ENCODE data around the gene KATNB1.

Gene KATNB1

GRCh38 chr16:57749856-57750452, 14.4 kb downstream of the KATNB1 start:
- H3K27me3 ChIP-seq (replicated peaks in 2 of 5; ENCODE audit: control insufficient read depth in 4 of 5, insufficient read depth in 5 of 5, low read length in 4 of 5), result no peaks in the 10 kb centered on the region
- ChIA-PET POLR2A (interaction anchor here (0.6 kb wide), 1 partner anchor 426 kb away, joined by 3 read pairs; no protein-coding TSS in a partner anchor), CTCF (no interaction called here)
- no peaks in the 10 kb centered on the region for H3K9me3 ChIP-seq (ENCODE audit: control extremely low read depth in 1 of 5, control insufficient read depth in 4 of 5, insufficient read depth in 2 of 5, low read depth in 1 of 5, low read length in 4 of 5)
- no peak for DNase-seq
- no peak overlapping the region for H3K27ac ChIP-seq (ENCODE audit: insufficient read depth in 1 of 2, low read depth in 1 of 2, low read length in 2 of 2, poor library complexity in 1 of 2, severe bottlenecking in 2 of 2)
- no peaks in the 10 kb centered on the region for H3K4me1 ChIP-seq (ENCODE audit: control extremely low read depth in 1 of 4, control insufficient read depth in 4 of 4, insufficient read depth in 4 of 4, low read length in 3 of 4)
- 100% methylated on average over 2 of the region's 5 CpGs for WGBS (ENCODE audit: insufficient coverage)
- H3K4me3 ChIP-seq (ENCODE audit: control insufficient read depth in 1 of 7, extremely low read depth in 1 of 7, insufficient read depth in 4 of 7, low read depth in 2 of 7, low read length in 6 of 7), result no peak overlapping the region
- peaks cover 0 to 83% (median 58%) of the 10 kb centered on the region in 4 experiments for H3K36me3 ChIP-seq (ENCODE audit: control insufficient read depth in 4 of 4, insufficient read depth in 4 of 4, low read length in 3 of 4)

GRCh38 chr16:57750796-57751538, 15.4 kb downstream of the KATNB1 start:
- POLR2A ChIA-PET, result interaction anchor here (0.6 kb wide), 1 partner anchor 425 kb away, joined by 3 read pairs; no protein-coding TSS in a partner anchor
- Histone ChIP-seq H3K4me1 (ENCODE audit: control extremely low read depth in 1 of 4, control insufficient read depth in 4 of 4, insufficient read depth in 4 of 4, low read length in 3 of 4) (no peaks in the 10 kb centered on the region), H3K9me3 (ENCODE audit: control extremely low read depth in 1 of 5, control insufficient read depth in 4 of 5, insufficient read depth in 2 of 5, low read depth in 1 of 5, low read length in 4 of 5) (no peaks in the 10 kb centered on the region), H3K27me3 (replicated peaks in 2 of 5; ENCODE audit: control insufficient read depth in 4 of 5, insufficient read depth in 5 of 5, low read length in 4 of 5) (no peaks in the 10 kb centered on the region), H3K36me3 (ENCODE audit: control insufficient read depth in 4 of 4, insufficient read depth in 4 of 4, low read length in 3 of 4) (peaks cover 0 to 87% (median 64%) of the 10 kb centered on the region in 4 experiments), H3K27ac (ENCODE audit: insufficient read depth in 1 of 2, low read depth in 1 of 2, low read length in 2 of 2, poor library complexity in 1 of 2, severe bottlenecking in 2 of 2) (no peak overlapping the region), H3K4me3 (ENCODE audit: control insufficient read depth in 1 of 7, extremely low read depth in 1 of 7, insufficient read depth in 4 of 7, low read depth in 2 of 7, low read length in 6 of 7) (no peak overlapping the region)
- DNase-seq, result no peak
- CTCF ChIA-PET, result interaction anchor here (1.0 to 1.1 kb wide), 2 partner anchors 16 to 160 kb away, joined by 3 read pairs; no protein-coding TSS in a partner anchor
- 93% methylated on average over 21 of the region's 24 CpGs for WGBS (ENCODE audit: insufficient coverage)

GRCh38 chr16:57751539-57752202, 16.1 kb downstream of the KATNB1 start:
- no peak overlapping the region for H3K4me3 ChIP-seq (ENCODE audit: control insufficient read depth in 1 of 7, extremely low read depth in 1 of 7, insufficient read depth in 4 of 7, low read depth in 2 of 7, low read length in 6 of 7)
- H3K9me3 ChIP-seq (ENCODE audit: control extremely low read depth in 1 of 5, control insufficient read depth in 4 of 5, insufficient read depth in 2 of 5, low read depth in 1 of 5, low read length in 4 of 5), result no peaks in the 10 kb centered on the region
- DNase-seq, result no peak
- H3K4me1 ChIP-seq (ENCODE audit: control extremely low read depth in 1 of 4, control insufficient read depth in 4 of 4, insufficient read depth in 4 of 4, low read length in 3 of 4), result no peaks in the 10 kb centered on the region
- no peaks in the 10 kb centered on the region for H3K27me3 ChIP-seq (replicated peaks in 2 of 5; ENCODE audit: control insufficient read depth in 4 of 5, insufficient read depth in 5 of 5, low read length in 4 of 5)
- no peak overlapping the region for H3K27ac ChIP-seq (ENCODE audit: insufficient read depth in 1 of 2, low read depth in 1 of 2, low read length in 2 of 2, poor library complexity in 1 of 2, severe bottlenecking in 2 of 2)
- POLR2A ChIA-PET, result no interaction called here
- CTCF ChIA-PET, result interaction anchor here (1.0 to 1.4 kb wide), 3 partner anchors 15 to 176 kb away, joined by 3 read pairs; no protein-coding TSS in a partner anchor
- 95% methylated on average over 23 of the region's 26 CpGs for WGBS (ENCODE audit: insufficient coverage)
- peaks cover 0 to 92% (median 68%) of the 10 kb centered on the region in 4 experiments for H3K36me3 ChIP-seq (ENCODE audit: control insufficient read depth in 4 of 4, insufficient read depth in 4 of 4, low read length in 3 of 4)

GRCh38 chr16:57752203-57752580, 16.6 kb downstream of the KATNB1 start:
- H3K9me3 ChIP-seq (ENCODE audit: control extremely low read depth in 1 of 5, control insufficient read depth in 4 of 5, insufficient read depth in 2 of 5, low read depth in 1 of 5, low read length in 4 of 5), result no peaks in the 10 kb centered on the region
- H3K4me3 ChIP-seq (ENCODE audit: control insufficient read depth in 1 of 7, extremely low read depth in 1 of 7, insufficient read depth in 4 of 7, low read depth in 2 of 7, low read length in 6 of 7), result no peak overlapping the region
- no peak for DNase-seq
- H3K4me1 ChIP-seq (ENCODE audit: control extremely low read depth in 1 of 4, control insufficient read depth in 4 of 4, insufficient read depth in 4 of 4, low read length in 3 of 4), result peaks cover 0 to under 1% (median 0%) of the 10 kb centered on the region in 4 experiments
- 100% methylated on average over 6 of the region's 6 CpGs for WGBS (ENCODE audit: insufficient coverage)
- H3K27ac ChIP-seq (ENCODE audit: insufficient read depth in 1 of 2, low read depth in 1 of 2, low read length in 2 of 2, poor library complexity in 1 of 2, severe bottlenecking in 2 of 2), result no peak overlapping the region
- peaks cover 0 to 92% (median 69%) of the 10 kb centered on the region in 4 experiments for H3K36me3 ChIP-seq (ENCODE audit: control insufficient read depth in 4 of 4, insufficient read depth in 4 of 4, low read length in 3 of 4)
- no peaks in the 10 kb centered on the region for H3K27me3 ChIP-seq (replicated peaks in 2 of 5; ENCODE audit: control insufficient read depth in 4 of 5, insufficient read depth in 5 of 5, low read length in 4 of 5)
- ChIA-PET CTCF (interaction anchor here (1.0 to 1.4 kb wide), 3 partner anchors 15 to 176 kb away, joined by 3 read pairs; no protein-coding TSS in a partner anchor), POLR2A (no interaction called here)

- Histone ChIP-seq H3K4me1 (ENCODE audit: control extremely low read depth in 1 of 4, control insufficient read depth in 4 of 4, insufficient read depth in 4 of 4, low read length in 3 of 4) (peaks cover 0 to 5% (median 0%) of the 10 kb centered on the region in 4 experiments), H3K27me3 (replicated peaks in 2 of 5; ENCODE audit: control insufficient read depth in 4 of 5, insufficient read depth in 5 of 5, low read length in 4 of 5) (no peaks in the 10 kb centered on the region), H3K36me3 (ENCODE audit: control insufficient read depth in 4 of 4, insufficient read depth in 4 of 4, low read length in 3 of 4) (peaks cover 0 to 91% (median 69%) of the 10 kb centered on the region in 4 experiments), H3K27ac (ENCODE audit: insufficient read depth in 1 of 2, low read depth in 1 of 2, low read length in 2 of 2, poor library complexity in 1 of 2, severe bottlenecking in 2 of 2) (no peak overlapping the region), H3K9me3 (ENCODE audit: control extremely low read depth in 1 of 5, control insufficient read depth in 4 of 5, insufficient read depth in 2 of 5, low read depth in 1 of 5, low read length in 4 of 5) (no peaks in the 10 kb centered on the region), H3K4me3 (ENCODE audit: control insufficient read depth in 1 of 7, extremely low read depth in 1 of 7, insufficient read depth in 4 of 7, low read depth in 2 of 7, low read length in 6 of 7) (no peak overlapping the region)
- WGBS (ENCODE audit: insufficient coverage), result 93% methylated on average over 35 of the region's 44 CpGs
- ChIA-PET CTCF (interaction anchor here (1.4 kb wide), 1 partner anchor 177 kb away, joined by 3 read pairs; no protein-coding TSS in a partner anchor), POLR2A (no interaction called here)
- DNase-seq, result no peak
Observed at GRCh38 chr16:57752581-57753447, 17.2 kb downstream of the KATNB1 start.

- ChIA-PET POLR2A (no interaction called here), CTCF (interaction anchor here (0.5 kb wide), 1 partner anchor 109 kb away, joined by 3 read pairs; no protein-coding TSS in a partner anchor)
- Histone ChIP-seq H3K4me1 (ENCODE audit: control extremely low read depth in 1 of 4, control insufficient read depth in 4 of 4, insufficient read depth in 4 of 4, low read length in 3 of 4) (peaks cover 0 to 5% (median 0%) of the 10 kb centered on the region in 4 experiments), H3K4me3 (ENCODE audit: control insufficient read depth in 1 of 7, extremely low read depth in 1 of 7, insufficient read depth in 4 of 7, low read depth in 2 of 7, low read length in 6 of 7) (no peak overlapping the region), H3K27ac (ENCODE audit: insufficient read depth in 1 of 2, low read depth in 1 of 2, low read length in 2 of 2, poor library complexity in 1 of 2, severe bottlenecking in 2 of 2) (no peak overlapping the region), H3K36me3 (ENCODE audit: control insufficient read depth in 4 of 4, insufficient read depth in 4 of 4, low read length in 3 of 4) (peaks cover 0 to 91% (median 69%) of the 10 kb centered on the region in 4 experiments), H3K9me3 (ENCODE audit: control extremely low read depth in 1 of 5, control insufficient read depth in 4 of 5, insufficient read depth in 2 of 5, low read depth in 1 of 5, low read length in 4 of 5) (no peaks in the 10 kb centered on the region), H3K27me3 (replicated peaks in 2 of 5; ENCODE audit: control insufficient read depth in 4 of 5, insufficient read depth in 5 of 5, low read length in 4 of 5) (no peaks in the 10 kb centered on the region)
- DNase-seq, result no peak
- 97% methylated on average over 29 of the region's 32 CpGs for WGBS (ENCODE audit: insufficient coverage)
Observed at GRCh38 chr16:57753448-57754353, 18.1 kb downstream of the KATNB1 start.
